SK-N-MC (cell line): ENCODE results near the gene MARCHF7.

Experiments used
- EZH2 ChIP-seq: fragments of 200-600 bp; sonication (generic); IDR thresholded peaks from one replicate; pipeline ENCODE4 v1.6.1; 2017; ENCODE audit warnings: antibody characterized with exemption
- FOXP2 ChIP-seq: optimal IDR thresholded peaks from 2 replicates; pipeline ENCODE3; 2011; ENCODE audit warnings: mild to moderate bottlenecking, moderate library complexity; ENCODE audit not compliant: insufficient read depth; ENCODE audit errors: extremely low read length, control extremely low read depth
- POLR2AphosphoS5 ChIP-seq: IDR thresholded peaks from 2 replicates; pipeline ENCODE4 v1.6.1; 2012; ENCODE audit warnings: mild to moderate bottlenecking, low read depth, low read length, borderline replicate concordance

DNA sequence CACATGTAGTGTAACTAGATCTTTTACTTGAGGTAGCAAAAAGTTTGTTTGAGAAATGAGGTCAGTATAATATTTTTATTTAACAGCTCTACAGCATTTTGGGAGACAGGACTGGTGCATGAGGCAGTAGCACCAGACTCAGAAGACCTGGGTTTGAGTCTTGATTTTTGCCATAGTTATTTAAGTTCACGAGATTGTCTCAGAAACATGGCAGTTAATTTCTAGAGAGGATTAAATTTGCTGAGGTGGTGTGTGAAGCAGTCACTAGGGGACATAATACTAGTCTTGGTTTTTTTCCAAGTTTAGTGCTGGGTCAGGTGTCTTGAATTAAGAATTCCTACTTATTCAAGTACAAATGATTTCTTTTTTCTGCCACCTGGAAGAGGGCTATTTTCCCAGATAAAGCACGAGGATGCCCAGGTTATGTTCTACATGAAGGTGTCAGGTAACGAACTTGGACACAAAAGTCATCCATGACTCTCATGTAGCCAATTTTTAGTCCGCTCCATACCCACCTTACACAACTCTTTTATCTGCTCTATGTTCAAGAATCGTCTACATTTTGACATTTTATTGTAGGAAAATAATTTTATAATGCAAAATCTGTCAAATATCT, 1.4 kb downstream of the MARCHF7 start:
- TF ChIP-seq EZH2 (no peak), POLR2AphosphoS5 (no peak), FOXP2 (no peak)
